ENCODE results near the gene RNU6-7.

The RNU6-7 gene

DNA sequence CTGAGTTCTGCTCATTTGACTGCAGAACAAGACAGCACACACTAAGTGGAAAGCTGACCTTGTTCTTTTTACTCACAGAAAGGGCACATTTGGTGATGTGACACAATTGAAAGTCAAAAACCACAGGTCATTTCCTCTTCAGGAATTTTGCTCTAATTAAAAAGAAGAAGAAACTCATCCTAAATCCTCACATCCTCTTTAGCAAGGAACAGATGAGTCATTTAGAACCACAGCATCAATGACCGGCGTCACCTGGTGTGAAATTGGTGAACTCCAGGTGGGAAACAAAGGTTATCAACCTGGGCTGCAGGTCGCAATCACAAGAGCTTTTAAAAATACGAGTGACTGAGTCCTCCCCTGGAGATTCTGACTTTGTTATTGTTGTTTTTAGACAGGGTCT, 4.1 kb downstream of the RNU6-7 start:
- DNase-seq: no peak

DNA sequence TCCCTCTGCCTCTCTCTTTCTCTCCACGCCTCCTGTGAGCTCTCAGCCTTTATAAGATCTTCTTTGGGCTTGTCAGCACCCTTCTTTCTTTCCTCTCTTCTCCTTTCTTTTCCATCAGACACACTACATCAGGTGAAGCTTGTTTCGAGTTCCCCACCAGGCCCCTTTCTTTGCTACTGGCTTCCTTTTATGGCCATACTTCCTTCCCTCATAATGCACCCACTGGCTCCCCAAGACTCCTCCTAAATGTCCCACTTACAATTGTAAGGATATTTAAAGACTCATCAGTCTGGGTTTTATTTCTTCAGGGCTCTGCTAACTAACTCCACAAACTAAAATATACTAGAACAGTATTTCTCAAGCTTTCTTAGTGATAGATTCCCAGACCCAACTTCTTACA, 4.7 kb downstream of the RNU6-7 start:
- no peak for DNase-seq

- DNase-seq: no peak
Measured at GRCh38 chr14:32208490-32208889, 6.6 kb downstream of the RNU6-7 start.

GRCh38 chr14:32209471-32209870, 7.6 kb downstream of the RNU6-7 start:
- DNase-seq: no peak

GRCh38 chr14:32211068-32211404, 9.2 kb downstream of the RNU6-7 start:
- no peak for DNase-seq

DNA sequence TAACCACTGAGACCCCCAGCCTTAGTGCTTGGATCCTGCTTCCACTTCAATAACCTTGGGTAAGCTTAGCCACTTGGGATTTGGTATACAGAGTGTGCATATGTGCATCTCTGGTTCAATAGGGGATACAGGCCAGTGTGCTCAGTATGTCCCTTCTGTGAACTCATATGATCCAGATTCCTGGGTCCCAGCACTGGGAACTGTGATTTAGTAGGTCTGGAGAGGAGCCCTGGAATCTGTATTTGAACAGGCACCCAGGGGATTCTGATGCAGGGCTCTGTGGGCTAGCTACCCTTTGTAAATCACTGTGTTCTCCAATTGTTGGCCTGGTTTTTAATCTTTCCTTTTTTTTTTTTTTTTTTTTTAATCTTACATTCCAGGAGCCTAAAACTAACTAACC, 11.0 kb downstream of the RNU6-7 start:
- no peak for DNase-seq

DNA sequence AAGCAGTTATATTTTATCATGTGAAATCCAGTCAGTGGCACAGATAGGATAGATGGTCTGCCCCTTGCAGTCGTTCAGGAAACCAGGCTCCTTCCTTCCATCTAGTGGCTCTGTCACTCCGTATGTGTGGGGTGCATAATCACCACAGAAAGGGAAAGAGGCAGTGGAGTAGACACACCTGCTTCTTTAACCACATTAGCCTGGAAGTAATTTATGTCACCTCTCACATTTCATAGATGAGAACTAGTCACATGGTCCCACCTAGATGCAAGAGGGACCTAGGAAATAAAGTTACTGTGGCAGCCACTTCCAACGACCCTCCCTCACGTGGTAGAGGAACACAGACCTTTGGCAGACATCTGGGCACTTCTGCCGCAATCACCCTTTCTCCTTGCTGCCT, 15.5 kb downstream of the RNU6-7 start:
- DNase-seq: no peak

GRCh38 chr14:32224737-32225377, 23.0 kb downstream of the RNU6-7 start:
- no peak for DNase-seq

DNA sequence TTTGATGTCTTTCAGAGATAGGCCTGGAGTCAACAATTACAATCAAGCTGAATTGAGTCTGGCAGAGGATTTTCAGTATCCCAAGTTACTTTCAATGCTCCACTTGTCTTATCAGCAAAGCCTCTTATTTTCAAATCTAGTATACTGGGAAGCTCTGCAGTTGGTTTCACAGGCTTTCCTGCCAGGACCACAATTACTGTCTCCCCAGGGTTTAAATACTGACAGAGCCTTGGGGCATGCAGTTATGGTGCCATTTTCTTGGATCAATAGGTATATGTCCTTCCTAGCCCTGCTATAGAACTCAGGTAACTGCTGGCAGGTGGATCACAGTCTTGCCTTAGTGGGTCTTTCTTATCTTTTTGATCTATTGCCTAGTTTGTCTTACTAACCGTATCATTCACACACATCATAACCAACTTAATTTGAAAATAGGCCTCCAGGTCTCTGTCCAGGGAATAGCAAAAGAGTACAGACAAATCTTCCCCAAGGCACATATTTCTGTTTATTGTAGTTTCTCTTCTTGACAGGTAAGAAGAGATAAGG, 23.6 kb downstream of the RNU6-7 start:
- no peak for DNase-seq

DNA sequence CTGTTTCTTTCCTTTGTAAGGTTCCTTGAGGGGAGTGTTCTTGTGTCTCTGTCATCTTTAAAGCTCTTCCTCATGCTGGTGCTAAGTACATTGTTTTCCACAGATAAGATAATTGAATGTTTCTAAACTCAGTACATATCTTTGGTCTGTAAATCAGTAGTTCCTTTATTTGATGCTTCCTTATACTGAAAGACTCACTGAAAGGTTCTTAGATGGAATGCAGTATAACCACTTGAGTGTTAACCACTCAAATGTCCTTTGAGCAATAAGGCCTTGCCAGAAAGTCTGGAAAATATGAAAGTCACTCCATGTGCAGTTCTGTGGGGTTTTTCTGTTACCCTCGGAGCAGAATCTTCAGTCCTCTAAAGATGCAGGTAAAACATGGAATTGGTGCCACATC, 24.2 kb downstream of the RNU6-7 start:
- no peak for DNase-seq

DNA sequence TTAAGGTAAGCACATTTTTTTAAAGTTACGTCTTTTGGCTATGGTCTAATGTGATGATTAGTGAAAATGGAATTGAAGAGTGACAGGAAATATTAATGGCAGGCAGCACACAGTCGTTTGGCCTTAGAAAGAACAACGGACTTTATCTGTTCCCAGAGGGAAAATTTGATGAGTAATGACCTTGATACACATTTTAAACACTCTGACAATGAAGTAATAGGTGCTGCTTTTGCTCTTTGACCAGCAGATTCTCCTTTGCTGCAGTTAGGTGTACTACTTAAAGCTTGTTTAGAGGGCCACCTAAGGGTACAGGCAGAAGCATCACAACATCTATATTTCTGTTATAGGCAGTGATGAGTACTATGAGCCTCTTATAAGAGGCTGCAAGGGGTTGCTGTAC, 28.3 kb downstream of the RNU6-7 start:
- DNase-seq: no peak

DNA sequence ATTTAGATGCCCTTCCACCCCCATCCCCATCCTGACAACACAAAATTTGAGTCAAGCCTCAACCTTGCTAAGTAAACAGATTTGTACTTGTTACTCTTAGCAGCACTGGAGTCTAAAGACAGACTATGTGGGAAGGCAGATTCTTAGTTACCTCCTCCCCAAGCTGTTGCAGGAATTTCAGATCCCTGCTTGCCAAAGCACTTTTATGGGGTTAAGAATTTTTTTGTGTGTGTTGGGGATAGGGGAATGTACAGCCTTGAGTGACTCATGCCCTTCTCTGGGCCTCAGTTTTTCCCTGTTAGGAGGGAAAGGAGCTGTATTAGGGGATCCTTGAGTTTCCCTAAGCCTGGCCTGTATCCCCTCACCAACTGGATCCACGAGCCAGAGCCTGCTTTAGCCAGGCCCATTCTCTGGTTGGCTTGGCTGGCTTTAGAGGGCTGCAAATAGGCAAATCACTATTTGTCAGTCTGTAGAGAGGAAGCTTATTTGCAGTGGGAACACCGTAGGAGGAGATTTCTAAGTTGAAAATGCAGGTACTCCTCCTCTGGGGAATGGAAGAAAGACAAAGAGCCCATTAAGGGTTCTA, 28.9 kb downstream of the RNU6-7 start:
- no peak for DNase-seq

DNA sequence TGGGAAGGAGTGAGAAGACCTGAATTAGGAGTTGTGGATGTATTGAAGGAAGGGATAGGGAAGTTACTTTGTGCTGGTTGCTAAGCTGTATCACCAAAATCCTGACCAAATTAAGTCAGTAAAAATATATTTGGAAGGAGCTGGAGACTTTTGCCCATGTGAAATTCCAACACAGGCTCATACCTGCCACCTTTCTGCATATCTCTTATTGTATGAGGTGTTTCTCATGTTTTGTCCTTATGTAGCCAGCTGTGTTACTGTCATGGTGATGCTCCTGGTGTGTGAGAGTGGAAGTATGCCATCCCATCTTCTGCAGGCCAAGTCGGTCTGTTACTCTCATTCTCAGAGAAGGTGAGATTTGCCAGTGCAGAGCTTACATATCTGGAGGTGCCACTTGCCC, 30.6 kb downstream of the RNU6-7 start:
- no peak for DNase-seq

GRCh38 chr14:32233260-32233659, 31.4 kb downstream of the RNU6-7 start:
- DNase-seq: no peak

DNA sequence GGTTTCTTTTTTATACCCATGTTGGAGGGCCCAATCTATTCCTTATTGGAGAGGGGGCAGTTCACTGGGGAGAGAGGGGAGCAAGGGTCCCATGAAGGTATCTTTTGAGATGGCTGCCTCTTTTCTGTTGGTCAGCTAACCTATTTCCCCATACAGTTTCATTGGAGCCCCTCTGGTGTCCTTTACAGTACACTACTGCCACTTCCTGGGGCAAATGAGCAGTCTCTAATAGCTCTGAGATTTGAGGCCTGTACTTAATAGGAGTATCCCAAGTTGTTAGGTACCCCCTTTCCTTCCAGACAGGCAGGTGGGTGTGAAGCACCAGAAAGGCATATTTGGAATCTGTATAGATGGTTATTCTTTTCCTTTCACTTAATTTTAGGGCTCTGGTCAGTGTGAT, 42.6 kb downstream of the RNU6-7 start:
- no peak for DNase-seq

DNA sequence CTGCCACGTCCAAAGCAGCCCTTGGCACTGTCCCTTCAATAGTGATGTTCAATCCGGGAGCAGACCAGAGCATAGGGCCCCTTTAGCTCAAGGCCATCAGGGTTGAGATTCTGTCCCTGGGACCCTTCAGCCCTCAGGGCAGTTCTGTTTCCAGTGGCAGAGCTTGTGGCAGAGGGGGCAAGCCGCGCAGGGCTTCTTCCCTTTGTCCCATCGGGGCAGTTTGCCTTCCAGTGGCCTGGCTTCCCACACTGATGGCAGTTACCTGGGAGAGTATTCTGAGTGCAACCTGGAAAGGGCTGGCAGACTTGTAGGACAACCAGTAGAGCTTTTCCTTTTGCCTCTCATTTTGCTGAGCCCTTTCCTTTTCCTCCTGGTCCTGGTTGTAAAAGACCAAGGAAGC, 44.9 kb downstream of the RNU6-7 start:
- no peak for DNase-seq

DNA sequence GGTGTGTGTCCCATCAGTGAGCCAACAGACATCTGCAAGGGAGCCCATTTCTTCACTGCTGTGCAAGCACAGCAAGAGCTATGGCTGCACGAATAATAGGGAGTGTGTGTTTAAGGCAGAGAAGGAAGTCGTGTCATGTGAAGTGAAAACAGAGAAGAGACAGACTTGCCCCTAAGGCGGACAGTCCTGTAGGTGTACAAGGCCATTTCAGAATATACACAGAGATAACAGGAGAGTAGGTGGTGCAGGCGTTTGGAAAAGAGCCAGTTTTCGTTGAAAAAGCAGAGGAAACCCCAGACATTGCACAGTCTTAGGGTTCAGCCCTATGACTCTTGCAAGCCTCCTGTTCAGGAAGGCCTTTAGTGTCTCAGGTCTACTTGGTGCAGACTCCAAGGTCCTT, 47.5 kb downstream of the RNU6-7 start:
- DNase-seq: no peak

DNA sequence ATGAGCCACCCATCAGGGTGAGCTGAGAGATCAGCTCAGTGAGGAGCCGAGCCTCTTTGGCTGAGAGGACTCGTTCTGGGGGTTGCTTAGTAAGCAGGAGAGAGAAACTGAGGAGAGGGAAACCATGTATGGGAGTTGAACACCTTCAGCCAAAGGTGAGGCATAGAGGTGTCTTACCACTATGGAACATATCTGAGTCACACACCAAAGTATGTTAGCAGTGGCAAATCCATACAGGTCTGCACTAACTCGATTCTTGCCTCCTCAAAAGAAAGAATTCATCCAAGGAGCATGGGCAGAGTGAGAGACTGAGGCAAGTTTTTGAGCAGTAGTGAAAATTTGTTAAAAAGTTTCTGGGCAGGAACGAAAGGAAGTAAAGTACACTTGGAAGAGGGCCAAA, 47.9 kb downstream of the RNU6-7 start:
- DNase-seq: no peak

- DNase-seq: no peak
Measured at GRCh38 chr14:32250681-32251080, 48.8 kb downstream of the RNU6-7 start.

GRCh38 chr14:32251530-32251929, 49.7 kb downstream of the RNU6-7 start:
- no peak for DNase-seq

Measured in cortex of kidney (tissue), 1 donor.